Hindlimb muscle (tissue), 1 donor: ENCODE data around the gene ZBTB2. TPM values are rescaled to one million over a fixed set of nuclear protein-coding genes. Genes with fewer than 3 reads are reported as not detected.
"Not testable (repeated sequence)": the region's sequence is repeated elsewhere in the genome, so short reads cannot be mapped to it uniquely, and the experiment has no call there.

Source experiments
- DNase-seq: peaks from one replicate; pipeline ENCODE4 v3.0.0-alpha.2; 2013
- polyA plus RNA-seq: library from polyadenylated mRNA; unstranded; fragments of 120-200 nt; gene quantifications from one replicate; pipeline ENCODE4 v1.2.1, GENCODE V29; 2013; ENCODE audit not compliant: insufficient read length

ZBTB2 gene
- polyA plus RNA-seq, 1 donor = 10.8 TPM

GRCh38 chr6:151370509-151371078 is 20.8 kb downstream of the ZBTB2 start:
- DNase-seq = no peak

- DNase-seq = no peak
Measured at GRCh38 chr6:151365233-151365632, 26.1 kb downstream of the ZBTB2 start.

GRCh38 chr6:151359486-151359885 is 31.9 kb downstream of the ZBTB2 start:
- no peak for DNase-seq

GRCh38 chr6:151358475-151358874 is 32.9 kb downstream of the ZBTB2 start:
- no peak for DNase-seq

- DNase-seq = no peak
Measured at GRCh38 chr6:151357758-151358436, 33.5 kb downstream of the ZBTB2 start.

- not testable (repeated sequence) for DNase-seq
Measured at GRCh38 chr6:151356983-151357382, 34.4 kb downstream of the ZBTB2 start.

GRCh38 chr6:151353795-151354194 is 37.6 kb downstream of the ZBTB2 start:
- DNase-seq = no peak

- no peak for DNase-seq
Measured at GRCh38 chr6:151352410-151353396, 38.7 kb downstream of the ZBTB2 start.

GRCh38 chr6:151351731-151352130 is 39.6 kb downstream of the ZBTB2 start:
- DNase-seq = no peak

GRCh38 chr6:151351146-151351700 is 40.1 kb downstream of the ZBTB2 start:
- DNase-seq = no peak

GRCh38 chr6:151350442-151351145 is 40.8 kb downstream of the ZBTB2 start:
- DNase-seq = no peak

- no peak for DNase-seq
Measured at GRCh38 chr6:151349651-151350270, 41.6 kb downstream of the ZBTB2 start.

- DNase-seq = not testable (repeated sequence)
Measured at GRCh38 chr6:151342750-151343149, 48.6 kb downstream of the ZBTB2 start.

- no peak for DNase-seq
Measured at GRCh38 chr6:151341476-151342195, 49.7 kb downstream of the ZBTB2 start.

GRCh38 chr6:151340219-151340978 is 51.0 kb downstream of the ZBTB2 start:
- peak; percentile 64 for DNase-seq

- DNase-seq = no peak
Measured at GRCh38 chr6:151339369-151339768, 52.0 kb downstream of the ZBTB2 start.

- no peak for DNase-seq
Measured at GRCh38 chr6:151338651-151339200, 52.6 kb downstream of the ZBTB2 start.

- no peak for DNase-seq
Measured at GRCh38 chr6:151335930-151336329, 55.4 kb downstream of the ZBTB2 start.

GRCh38 chr6:151330130-151330696 is 61.1 kb downstream of the ZBTB2 start:
- DNase-seq = peak; percentile 67

GRCh38 chr6:151327101-151327500 is 64.3 kb downstream of the ZBTB2 start:
- DNase-seq = no peak
